Glutamatergic neuron (in vitro differentiated cells): Measurements from ENCODE around the gene ANKS6. TPM values are rescaled to one million over a fixed set of nuclear protein-coding genes. Genes with fewer than 3 reads are reported as not detected.

Experiments used
- DNase-seq: peaks from one replicate; pipeline ENCODE4 v3.0.0; 2022
- H3K27ac Mint-ChIP-seq: one replicate; pipeline ENCODE4 v1.8.0; 2020; ENCODE audit warnings: mild to moderate bottlenecking, mixed read lengths, inconsistent platforms; ENCODE audit not compliant: unreplicated experiment
- H3K27me3 Mint-ChIP-seq: one replicate; pipeline ENCODE4 v1.8.0; 2020; ENCODE audit warnings: mild to moderate bottlenecking, moderate library complexity, mixed read lengths, inconsistent platforms; ENCODE audit not compliant: unreplicated experiment
- H3K36me3 Mint-ChIP-seq: one replicate; pipeline ENCODE4 v1.8.0; 2020; ENCODE audit warnings: mild to moderate bottlenecking, mixed read lengths, inconsistent platforms; ENCODE audit not compliant: unreplicated experiment
- H3K4me1 Mint-ChIP-seq: one replicate; pipeline ENCODE4 v1.8.0; 2020; ENCODE audit warnings: mild to moderate bottlenecking, low read depth, mixed read lengths, inconsistent platforms; ENCODE audit not compliant: unreplicated experiment
- H3K4me3 Mint-ChIP-seq: one replicate; pipeline ENCODE4 v1.8.0; 2020; ENCODE audit warnings: mild to moderate bottlenecking, mixed read lengths, inconsistent platforms; ENCODE audit not compliant: unreplicated experiment
- H3K9me3 Mint-ChIP-seq: one replicate; pipeline ENCODE4 v1.8.0; 2020; ENCODE audit warnings: mild to moderate bottlenecking, moderate library complexity, mixed read lengths, inconsistent platforms; ENCODE audit not compliant: unreplicated experiment
- CTCF ChIP-seq: fragments of 200-600 bp; sonication (generic); IDR thresholded peaks from one replicate; pipeline ENCODE4 v1.5.0; 2021; ENCODE audit not compliant: partially characterized antibody, unreplicated experiment
- total RNA-seq: library from RNA; stranded (reverse); fragmentation: NEBNext Ultra II Directional; extraction: Animal tissue kit (Norgen Biotek cat#: 25700); gene quantifications from one replicate; pipeline ENCODE4 v1.2.1, GENCODE V29; 2021; ENCODE audit not compliant: unreplicated experiment

The ANKS6 gene
- total RNA-seq, 1 donor from 2014 or later: 15.9 TPM

- H3K36me3 Mint-ChIP-seq: peaks cover 5% of the 10 kb centered on the region
- no peak for TF ChIP-seq CTCF
Measured at GRCh38 chr9:98789483-98790133, 6.7 kb downstream of the ANKS6 start.

GRCh38 chr9:98787766-98788335, 8.5 kb downstream of the ANKS6 start:
- TF ChIP-seq CTCF: no peak
- peaks cover 5% of the 10 kb centered on the region for H3K36me3 Mint-ChIP-seq
- no peaks in the 10 kb centered on the region for H3K9me3 Mint-ChIP-seq
- H3K27me3 Mint-ChIP-seq: peaks cover 6% of the 10 kb centered on the region
- no peak overlapping the region for H3K4me3 Mint-ChIP-seq
- H3K4me1 Mint-ChIP-seq: peaks cover 18% of the 10 kb centered on the region
- H3K27ac Mint-ChIP-seq: no peak overlapping the region
- no peak for DNase-seq

More at GRCh38 chr9:98789483-98790133, 6.7 kb downstream of the ANKS6 start:
- no peak for DNase-seq
- Mint-ChIP-seq H3K4me3 (no peak overlapping the region), H3K27me3 (peaks cover 8% of the 10 kb centered on the region), H3K4me1 (peaks cover 18% of the 10 kb centered on the region), H3K27ac (no peak overlapping the region), H3K9me3 (no peaks in the 10 kb centered on the region)

GRCh38 chr9:98786750-98787510, 9.4 kb downstream of the ANKS6 start:
- Mint-ChIP-seq H3K36me3 (peaks cover 5% of the 10 kb centered on the region), H3K27ac (no peak overlapping the region), H3K9me3 (no peaks in the 10 kb centered on the region), H3K4me3 (peak overlapping the region; percentile 20), H3K4me1 (peaks cover 18% of the 10 kb centered on the region), H3K27me3 (peaks cover 6% of the 10 kb centered on the region)
- no peak for DNase-seq
- no peak for TF ChIP-seq CTCF

- Mint-ChIP-seq H3K27me3 (peaks cover 6% of the 10 kb centered on the region), H3K9me3 (no peaks in the 10 kb centered on the region), H3K4me1 (peaks cover 18% of the 10 kb centered on the region), H3K4me3 (peak overlapping the region; percentile 21), H3K36me3 (peaks cover 5% of the 10 kb centered on the region), H3K27ac (peak overlapping the region; percentile 50)
- no peak for TF ChIP-seq CTCF
- peak; percentile 33 for DNase-seq
Measured at GRCh38 chr9:98784831-98785806, 11.2 kb downstream of the ANKS6 start.
